H1 (cell line): ENCODE results near the gene LY6G5C. TPM values are rescaled to one million over a fixed set of nuclear protein-coding genes. Genes with fewer than 3 reads are reported as not detected.

Experiments
- JUN ChIP-seq: IDR thresholded peaks from 2 replicates; pipeline ENCODE4 v1.6.1; 2011; ENCODE audit warnings: low read depth, mild to moderate bottlenecking, improper control_type of control experiment, low read length
- polyA plus RNA-seq, 7 experiments: library from polyadenylated mRNA; depleted of rRNA in 3 of 7; stranded (reverse) in 5 of 7; unstranded in 2 of 7; fragments of >200 nt in 5 of 7; fragments of 200-250 nt in 2 of 7; gene quantifications; 1 replicate in 5 of 7; 2 replicates in 1 of 7; 4 replicates in 1 of 7; pipeline versions ENCODE4 v1.2.1 to v1.2.3, GENCODE V29; 2011 to 2013; ENCODE audit warnings: missing spikeins in 2 of 7, mixed read lengths in 2 of 7
- total RNA-seq: library from RNA; stranded (reverse); fragmentation: NEBNext Ultra II Directional; extraction: Animal tissue kit (Norgen Biotek cat#: 25700); gene quantifications from 2 replicates; pipeline ENCODE4 v1.2.1, GENCODE V29; 2021
- TF ChIP-seq, protein P1 (sequence below): IDR thresholded peaks from 2 replicates; pipeline ENCODE4 v1.6.1; 2011; ENCODE audit warnings: low read depth, mild to moderate bottlenecking, low read length; ENCODE audit not compliant: insufficient read depth

LY6G5C gene
- total and polyA plus RNA-seq, 2 of the 8 experiments (the other 6 are each of a cell fraction or from before 2014, with no cell fraction given) = 1.1 to 1.8 TPM

DNA sequence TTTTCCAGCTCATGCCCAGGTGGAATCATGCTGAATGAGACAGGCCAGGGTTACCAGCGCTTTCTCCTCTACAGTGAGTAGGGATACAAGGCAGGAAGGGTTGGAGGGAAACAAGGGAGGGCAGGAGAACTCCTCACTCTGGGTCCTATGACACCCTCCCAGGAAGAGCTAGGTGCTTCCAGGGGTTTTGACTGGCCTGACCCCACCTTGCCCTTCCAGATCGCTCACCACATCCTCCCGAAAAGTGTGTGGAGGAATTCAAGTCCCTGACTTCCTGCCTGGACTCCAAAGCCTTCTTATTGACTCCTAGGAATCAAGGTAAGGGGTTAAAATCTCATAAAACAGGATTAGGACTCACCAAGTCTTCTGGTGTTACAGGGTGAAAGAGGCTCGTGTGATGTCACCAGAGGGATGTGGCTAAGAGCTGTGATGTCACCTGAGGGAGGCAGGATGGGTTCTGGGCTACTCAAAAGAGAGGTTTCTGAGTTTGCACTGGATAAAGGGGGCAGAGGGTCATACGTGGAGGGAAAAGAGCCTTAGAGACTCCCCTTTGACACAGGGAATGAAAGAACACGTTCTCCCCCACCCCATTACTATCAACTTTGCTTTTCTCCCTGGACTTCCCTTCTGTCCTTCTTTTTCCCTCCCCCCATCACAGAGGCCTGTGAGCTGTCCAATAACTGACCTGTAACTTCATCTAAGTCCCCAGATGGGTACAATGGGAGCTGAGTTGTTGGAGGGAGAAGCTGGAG, 23.3 kb downstream of the LY6G5C start (continued):
- TF ChIP-seq, protein P1, sequence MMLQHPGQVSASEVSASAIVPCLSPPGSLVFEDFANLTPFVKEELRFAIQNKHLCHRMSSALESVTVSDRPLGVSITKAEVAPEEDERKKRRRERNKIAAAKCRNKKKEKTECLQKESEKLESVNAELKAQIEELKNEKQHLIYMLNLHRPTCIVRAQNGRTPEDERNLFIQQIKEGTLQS = no peak
- TF ChIP-seq JUN = no peak
